Measurements from ENCODE around the gene RANBP17.

The RANBP17 gene

DNA sequence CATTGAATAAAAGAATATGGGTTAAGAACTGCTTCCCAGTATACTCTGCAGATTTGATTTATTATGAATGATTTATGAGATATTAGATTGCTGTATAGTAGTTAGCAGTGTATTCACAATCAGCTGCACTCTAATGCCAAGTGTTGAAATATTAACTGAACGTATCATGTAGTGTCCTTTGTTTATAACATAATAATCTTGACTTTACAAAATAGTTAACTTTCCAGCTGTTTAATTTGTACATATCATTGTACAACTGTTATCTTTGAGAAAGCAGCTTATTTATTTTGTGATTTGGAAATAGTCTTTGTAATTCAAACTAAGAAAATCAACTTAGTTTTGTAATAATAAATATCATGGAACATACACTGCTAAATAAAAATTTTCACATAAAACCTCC is 219.5 kb downstream of the RANBP17 start:
- no peak for DNase-seq (ENCODE audit: low read depth in 2 of 3, low spot score in 1 of 3)

DNA sequence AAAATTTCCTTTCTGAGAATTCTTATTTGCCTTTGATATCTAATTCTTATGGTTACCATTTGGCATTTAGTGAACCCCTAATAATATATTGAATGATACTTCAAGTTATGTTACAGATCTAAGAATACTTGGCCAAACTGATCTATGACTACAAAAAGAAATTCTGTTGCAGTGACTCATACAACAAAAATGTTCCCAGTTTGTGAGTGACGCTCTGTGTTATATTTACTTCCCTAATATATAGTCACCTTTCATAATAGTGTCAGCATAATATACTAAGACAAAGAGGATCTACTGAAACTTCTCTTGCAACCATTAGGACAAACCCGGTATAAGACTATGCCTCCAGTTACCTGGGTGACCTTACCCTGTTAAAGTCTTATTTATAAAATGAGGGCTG is 230.4 kb downstream of the RANBP17 start:
- DNase-seq (ENCODE audit: low read depth in 2 of 3, low spot score in 1 of 3): no peak

DNA sequence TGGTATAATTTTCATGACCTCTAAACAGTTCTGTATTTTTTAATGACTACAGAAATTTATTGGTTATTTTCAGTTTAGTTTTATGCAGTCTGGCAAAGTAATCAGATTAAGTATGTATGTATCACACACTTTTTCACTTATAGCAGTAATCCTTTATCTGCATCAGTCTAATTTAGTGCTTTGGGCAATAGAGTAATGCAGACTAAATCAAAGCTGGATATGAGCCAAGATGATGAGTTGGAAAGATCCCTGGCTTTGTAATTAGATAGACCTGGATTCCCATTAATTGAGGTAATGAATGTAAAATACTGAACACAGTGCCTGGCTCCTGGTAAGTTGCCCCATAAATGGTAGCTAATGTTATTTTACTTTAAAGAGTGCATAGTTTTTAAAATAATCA is 231.8 kb downstream of the RANBP17 start:
- DNase-seq (ENCODE audit: low read depth in 2 of 3, low spot score in 1 of 3): no peak

DNA sequence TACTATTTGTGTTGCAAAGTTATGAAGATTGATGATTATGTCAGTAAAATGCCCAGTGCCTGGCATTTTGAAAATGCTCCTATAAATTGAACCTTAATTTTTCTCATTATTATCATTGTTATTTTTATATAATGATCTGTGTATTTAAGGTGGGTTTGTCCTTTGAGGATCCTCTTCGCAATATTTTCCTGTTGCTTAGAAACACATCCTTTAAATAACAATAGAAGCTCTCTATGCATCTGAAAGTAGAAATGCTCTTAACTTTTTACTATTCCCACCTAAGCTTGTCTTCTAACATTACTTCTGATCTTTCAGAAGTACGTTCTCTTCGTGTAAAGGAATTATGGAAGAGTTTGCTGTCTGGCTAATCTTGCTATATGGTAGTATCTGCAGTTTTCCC is 232.5 kb downstream of the RANBP17 start:
- no peak for DNase-seq (ENCODE audit: low read depth in 2 of 3, low spot score in 1 of 3)

DNA sequence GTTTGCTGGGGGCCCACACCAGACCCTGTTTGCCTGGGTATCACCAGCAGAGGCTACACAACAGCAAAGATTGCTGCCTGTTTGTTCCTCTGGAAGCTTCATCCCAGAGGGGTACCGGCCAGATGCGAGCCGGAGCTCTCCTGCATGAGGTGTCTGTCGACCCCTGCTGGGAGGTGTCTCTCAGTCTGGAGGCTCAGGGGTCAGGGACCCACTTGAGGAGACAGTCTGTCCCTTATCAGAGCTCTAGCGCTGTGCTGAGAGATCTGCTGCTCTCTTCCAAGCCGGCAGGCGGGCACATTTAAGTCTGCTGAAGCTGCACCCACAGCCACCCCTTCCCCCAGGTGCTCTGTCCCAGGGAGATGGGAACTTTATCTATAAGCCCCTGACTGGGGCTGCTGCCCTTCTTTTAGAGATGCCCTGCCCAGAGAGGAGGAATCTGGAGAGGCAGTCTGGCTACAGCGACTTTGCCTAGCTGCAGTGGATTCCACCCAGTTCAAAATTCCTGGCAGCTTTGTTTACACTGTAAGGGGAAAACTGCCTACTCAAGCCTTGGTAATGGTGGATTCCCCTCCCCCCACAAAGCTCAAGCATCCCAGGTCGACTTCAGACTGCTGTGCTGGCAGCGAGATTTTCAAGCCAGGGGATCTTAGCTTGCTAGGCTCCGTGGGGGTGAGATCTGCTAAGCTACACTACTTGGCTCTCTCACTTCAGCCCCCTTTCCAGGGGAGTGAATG is 241.2 kb downstream of the RANBP17 start:
- no peak for DNase-seq (ENCODE audit: low read depth in 2 of 3, low spot score in 1 of 3)

DNA sequence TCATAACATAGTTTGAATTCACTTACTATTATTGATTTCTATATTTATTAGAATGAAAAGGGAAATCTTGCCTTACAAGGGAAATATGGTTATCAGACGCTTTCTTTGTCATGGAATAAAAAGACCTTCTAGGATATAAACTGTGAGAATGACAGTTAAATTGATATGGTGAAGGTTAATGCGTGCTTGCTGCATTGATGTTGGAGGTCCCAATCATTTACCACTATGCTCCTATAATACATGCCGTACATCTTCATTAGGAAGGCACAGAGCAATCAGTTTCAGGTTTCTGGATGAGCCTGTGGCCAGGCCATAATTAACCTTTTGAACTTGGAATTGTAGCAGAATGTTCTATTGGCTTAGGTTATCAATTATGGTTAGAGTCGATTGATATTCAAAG is 245.9 kb downstream of the RANBP17 start:
- no peak for DNase-seq (ENCODE audit: low read depth in 2 of 3, low spot score in 1 of 3)

DNA sequence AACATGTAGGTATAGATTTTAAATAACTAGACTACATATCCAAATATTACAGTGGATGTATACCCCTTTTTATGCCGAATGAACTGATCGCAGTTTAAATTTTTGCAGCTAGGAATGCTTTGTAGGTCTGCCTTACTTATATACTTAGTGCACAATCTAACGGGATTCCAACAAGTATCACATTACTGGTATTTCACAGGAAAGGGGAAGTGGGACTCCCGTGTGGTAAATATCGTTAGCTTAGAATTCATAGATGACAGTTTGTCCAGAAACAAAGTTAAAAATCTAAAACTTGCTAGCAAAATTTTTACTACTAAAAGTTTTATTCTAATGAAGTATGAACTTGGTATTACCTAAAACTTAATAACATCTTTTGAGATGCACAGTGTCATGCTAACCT is 253.7 kb downstream of the RANBP17 start:
- no peak for DNase-seq (ENCODE audit: low read depth in 2 of 3, low spot score in 1 of 3)

DNA sequence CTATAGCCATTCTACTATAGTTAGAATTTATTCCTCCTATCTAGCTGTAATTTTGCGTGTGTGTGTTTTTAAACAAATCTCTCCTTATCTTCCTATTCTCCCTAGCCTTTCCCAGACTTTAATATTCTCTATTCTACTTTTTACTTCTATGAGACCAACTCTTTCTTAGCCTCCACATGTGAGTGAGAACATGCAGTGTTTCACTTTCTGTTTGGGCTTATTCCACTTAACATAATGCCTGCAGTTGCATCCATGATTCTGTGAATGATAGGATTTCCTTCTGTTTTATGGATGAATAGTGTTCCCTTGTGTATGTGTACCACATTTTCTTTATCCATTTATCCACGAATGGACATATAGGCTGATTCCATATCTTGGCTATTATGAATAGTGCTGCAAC is 254.9 kb downstream of the RANBP17 start:
- no peak for DNase-seq (ENCODE audit: low read depth in 2 of 3, low spot score in 1 of 3)

DNA sequence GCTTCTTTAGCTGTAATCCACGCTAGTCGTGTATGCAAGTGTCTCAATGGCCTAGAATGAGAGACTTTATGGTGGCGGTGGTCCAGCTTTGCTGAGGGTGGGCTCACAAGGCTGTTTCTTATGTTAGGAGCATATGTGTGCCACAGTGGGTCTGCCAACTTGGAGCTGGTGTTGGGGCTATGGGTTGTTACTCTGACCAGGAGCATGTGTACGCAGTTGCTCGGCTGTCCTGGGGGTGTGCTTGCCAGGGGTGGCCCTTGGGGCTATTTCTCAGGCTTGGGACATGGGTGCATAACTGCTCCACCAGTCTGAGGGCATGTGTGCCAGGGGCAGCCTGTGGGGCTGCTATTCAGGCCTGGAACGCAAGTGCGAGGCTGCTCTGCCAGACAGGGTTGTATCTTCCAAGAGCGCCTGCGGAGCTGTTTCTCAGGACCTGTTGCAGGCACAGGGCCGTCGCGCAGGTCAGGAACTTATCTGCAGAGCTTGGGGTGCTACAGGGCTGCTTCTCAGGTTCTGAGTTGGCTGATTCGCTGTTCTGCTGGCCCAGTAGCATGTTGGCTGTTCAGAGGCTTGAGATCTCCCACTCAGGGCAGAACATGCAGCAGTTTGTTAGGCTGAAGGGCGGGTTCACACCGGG is 259.3 kb downstream of the RANBP17 start:
- no peak for DNase-seq (ENCODE audit: low read depth in 2 of 3, low spot score in 1 of 3)

DNA sequence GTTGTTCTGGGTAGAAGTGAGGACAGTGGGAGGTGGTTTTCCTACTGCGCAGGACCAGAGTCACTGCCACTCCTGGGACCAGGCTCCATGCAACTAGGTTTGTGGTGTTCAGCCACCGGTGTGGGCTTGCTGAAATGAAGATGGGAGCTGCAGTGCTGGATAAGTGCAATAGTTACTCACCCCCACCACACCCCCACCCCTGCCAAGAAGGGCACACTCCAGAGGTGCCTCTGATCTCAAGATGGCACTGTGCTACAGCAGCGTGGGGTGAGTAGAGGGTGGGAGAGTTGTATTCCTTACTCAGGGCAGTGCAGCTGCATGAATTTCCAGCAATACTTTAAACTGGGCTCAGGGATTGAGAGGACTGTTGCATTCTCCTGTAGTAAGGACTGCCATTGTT is 259.8 kb downstream of the RANBP17 start:
- no peak for DNase-seq (ENCODE audit: low read depth in 2 of 3, low spot score in 1 of 3)

DNA sequence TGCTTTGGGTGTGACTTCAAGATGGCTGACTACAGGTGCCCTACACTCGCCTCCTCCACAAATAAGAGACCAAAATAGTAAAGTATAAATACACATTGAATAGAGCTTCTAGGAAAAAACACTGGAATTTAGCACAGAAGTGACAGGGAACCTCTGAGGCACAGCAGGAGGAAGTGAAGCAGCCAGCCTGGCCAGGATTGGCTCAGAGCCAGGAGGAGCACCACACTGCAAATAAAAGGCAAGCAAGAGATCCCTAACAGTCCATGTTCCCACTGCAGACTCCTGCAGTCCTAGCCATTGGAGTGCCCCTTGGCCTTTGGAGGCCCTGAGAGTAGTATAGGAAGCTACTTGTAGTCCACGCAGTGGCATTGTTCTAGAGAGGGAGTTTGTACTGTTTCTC is 260.6 kb downstream of the RANBP17 start:
- no peak for DNase-seq (ENCODE audit: low read depth in 2 of 3, low spot score in 1 of 3)

DNA sequence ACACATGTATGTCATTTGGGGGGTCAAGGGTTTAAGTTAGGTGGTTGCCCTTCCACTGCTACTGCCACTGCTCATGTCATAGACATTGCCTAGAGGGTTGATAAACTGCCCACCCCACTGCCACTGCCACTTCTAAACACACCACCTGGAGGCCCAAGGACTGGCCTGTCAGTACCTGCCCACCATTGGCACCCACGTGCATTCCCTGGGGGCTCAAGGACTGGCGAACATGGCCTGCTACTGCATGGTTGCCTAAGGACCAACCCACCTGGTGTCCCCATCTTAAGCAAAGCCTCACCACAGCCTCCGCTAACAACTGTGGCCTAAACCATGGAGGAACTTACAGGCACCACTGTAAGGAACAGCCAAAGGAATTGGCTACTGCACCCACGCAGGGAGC is 261.6 kb downstream of the RANBP17 start:
- DNase-seq (ENCODE audit: low read depth in 2 of 3, low spot score in 1 of 3): no peak

DNA sequence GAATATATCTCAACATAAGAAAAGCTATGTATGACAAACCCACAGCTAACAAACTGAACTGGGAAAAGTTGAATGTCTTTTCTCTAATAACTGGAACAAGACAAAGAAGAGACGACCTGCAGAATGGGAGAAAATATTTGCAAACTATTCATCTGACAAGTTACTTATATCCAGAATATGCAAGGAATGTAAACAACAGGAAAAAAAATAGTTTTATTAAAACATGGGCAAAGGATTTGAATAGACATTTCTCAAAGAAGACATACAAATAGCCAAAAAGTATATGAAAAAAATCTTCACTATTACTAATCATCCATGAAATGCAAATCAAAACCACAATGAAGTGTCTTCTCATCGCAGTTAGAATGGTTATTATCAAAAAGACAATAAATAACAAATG is 265.5 kb downstream of the RANBP17 start:
- DNase-seq (ENCODE audit: low read depth in 2 of 3, low spot score in 1 of 3): no peak

DNA sequence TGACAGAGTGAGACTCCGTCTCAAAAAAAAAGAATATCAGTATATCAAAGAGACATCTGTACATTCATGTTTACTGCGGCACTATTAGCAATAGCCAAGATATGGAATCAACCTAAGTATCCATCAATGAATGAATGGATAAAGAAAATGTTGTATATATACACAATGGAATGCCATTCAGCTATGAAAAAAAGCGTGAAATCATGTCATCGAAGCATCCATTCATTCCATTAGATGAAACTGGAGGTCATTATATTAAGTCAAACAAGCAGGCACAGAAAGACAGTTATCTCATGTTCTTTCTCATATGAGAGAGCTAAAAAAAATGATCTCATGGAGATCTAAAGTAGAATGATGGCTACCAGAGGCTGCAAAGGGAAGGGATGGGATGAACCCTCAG is 266.3 kb downstream of the RANBP17 start:
- no peak for DNase-seq (ENCODE audit: low read depth in 2 of 3, low spot score in 1 of 3)

DNA sequence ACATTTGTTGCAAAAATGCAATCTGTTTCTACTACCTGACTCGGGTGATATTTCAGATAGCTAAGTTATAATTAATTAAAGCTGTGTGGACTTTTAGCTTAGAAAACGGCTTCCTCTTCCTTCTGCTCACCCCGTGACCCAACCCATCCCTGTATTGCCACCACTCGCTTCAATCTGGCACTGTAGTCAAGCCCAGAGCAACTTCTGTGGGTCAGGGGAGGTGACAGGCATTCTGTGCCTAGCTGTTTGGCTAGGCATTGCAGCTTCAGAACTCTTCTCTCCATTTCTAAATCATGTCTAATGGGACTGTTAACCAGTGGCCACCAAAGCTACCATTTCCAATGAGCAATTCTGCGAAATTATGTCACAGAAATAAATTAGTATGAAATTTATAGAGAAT is 267.5 kb downstream of the RANBP17 start:
- DNase-seq (ENCODE audit: low read depth in 2 of 3, low spot score in 1 of 3): no peak

DNA sequence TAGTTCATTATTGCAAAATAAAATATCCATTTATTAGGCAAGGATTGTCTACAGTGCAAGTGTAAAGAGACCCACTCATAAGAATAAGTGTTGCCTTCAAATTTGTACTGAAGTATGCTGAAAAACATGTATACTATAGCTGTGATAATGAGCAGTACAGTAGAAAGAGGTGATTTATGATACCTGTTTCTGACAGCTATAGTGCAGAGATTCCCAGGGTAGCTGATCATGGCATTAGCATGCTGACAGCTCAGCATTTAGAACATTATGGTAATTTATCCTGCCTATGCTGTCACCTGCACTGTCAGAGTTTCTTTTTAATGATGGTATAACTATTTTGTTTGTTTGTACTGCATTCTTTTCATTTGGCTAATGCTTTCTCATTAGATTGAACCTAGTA is 269.7 kb downstream of the RANBP17 start:
- DNase-seq (ENCODE audit: low read depth in 2 of 3, low spot score in 1 of 3): no peak

DNA sequence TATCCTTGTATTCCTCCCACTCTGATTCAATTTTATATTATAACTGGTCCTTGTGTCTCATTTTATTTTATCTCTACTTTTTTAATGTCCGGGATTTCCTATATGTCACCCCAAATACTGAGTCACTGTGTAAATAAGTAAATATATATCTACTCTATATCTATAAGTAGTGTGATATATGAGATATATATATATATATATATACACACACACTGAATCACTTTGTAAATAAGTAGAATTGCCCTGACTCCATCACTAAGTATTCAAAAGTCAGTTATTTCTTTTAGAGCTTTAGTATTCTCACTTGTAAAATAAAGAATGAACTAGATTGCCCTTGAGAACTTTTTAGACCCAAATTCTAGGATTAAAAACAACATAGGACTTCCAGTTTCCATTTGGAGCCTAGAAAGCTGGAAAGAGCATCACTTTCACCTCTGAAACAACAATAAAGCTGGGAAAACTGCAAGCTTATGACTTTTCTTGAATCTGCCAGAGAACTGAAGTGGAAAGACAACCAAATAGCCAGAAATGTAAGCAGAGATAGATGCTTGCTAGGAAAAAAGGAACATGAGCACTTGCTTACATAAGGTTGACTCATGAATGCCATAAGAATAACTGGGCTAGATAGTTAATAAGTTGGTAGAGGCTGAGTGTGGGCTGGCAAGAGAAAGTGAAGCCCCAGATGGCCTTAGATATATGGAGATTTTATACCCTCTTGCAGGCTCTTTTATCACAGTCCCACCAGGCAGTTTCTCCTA is 276.1 kb downstream of the RANBP17 start:
- DNase-seq (ENCODE audit: low read depth in 2 of 3, low spot score in 1 of 3): no peak

DNA sequence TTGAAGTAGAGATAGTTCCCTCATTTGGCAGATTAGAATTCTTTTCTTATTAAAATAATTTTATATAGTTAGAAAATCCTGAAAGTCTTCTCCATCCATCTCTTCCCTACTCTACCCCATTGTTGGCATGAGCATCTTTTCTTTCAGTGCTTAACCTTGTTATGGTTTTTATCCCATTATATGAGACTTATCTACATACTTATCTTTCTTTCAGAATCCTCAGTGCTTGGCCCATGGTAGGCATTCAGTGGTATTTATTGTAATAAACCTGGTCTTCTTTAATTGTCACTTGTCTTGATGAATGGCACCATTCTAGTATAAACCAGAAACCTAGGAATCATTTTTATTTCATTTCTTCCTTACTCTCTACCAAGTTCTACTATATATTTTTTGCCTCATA is 277.4 kb downstream of the RANBP17 start:
- no peak for DNase-seq (ENCODE audit: low read depth in 2 of 3, low spot score in 1 of 3)

DNA sequence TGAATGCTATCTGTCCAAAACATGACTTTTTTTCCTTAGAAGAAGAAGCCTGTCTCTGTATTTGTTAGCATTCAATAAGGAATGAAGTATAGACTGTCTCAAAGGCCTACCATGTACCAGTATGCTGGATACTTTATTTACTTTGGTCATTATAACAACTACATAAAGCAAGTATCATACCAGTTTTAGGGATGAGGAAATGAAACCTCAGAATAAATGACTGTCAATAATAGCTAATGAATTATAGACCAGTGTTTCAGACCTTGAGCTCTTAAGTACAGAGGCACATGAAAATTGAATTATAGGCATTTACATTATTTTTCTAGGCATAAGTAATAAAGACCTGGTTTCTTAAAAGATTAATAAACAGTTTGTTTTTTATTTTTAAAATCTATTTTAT is 280.8 kb downstream of the RANBP17 start:
- DNase-seq (ENCODE audit: low read depth in 2 of 3, low spot score in 1 of 3): no peak

DNA sequence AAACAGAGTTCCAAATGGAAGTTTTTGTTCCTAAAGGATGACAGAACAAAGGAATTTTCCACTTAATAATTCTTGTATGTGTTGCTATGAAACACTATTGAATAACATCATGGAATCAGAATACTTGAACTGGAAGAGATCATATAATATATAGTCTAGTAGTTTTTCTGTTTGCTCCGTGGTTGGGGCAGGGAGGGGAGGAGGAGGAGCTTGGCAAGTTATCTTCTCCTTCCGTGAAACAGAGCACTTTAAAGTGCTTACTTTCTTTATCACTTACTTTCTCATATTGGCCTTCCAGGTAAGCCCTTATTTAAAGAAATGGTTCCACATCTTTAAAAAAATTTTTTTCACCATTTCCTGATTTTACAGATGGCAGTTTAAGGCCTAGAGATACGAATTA is 281.4 kb downstream of the RANBP17 start:
- no peak for DNase-seq (ENCODE audit: low read depth in 2 of 3, low spot score in 1 of 3)

DNA sequence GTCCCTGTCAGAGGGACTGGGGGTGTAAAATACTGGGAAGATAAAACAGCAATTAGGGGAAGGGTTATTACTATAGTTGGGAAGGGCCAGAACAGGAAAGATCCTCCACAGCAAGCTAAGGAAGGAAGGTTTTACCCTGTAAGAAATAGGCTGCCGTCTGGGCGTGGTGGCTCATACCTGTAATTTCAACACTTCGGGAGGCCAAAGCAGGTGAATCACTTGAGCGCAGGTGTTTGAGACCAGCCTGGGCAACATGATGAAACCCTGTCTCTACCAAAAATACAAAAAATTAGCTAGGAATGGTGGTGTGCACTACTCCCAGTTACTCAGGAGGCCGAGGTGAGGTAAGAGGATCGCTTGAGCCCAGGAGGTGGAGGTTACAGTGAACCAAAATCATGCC is 282.1 kb downstream of the RANBP17 start:
- no peak for DNase-seq (ENCODE audit: low read depth in 2 of 3, low spot score in 1 of 3)

DNA sequence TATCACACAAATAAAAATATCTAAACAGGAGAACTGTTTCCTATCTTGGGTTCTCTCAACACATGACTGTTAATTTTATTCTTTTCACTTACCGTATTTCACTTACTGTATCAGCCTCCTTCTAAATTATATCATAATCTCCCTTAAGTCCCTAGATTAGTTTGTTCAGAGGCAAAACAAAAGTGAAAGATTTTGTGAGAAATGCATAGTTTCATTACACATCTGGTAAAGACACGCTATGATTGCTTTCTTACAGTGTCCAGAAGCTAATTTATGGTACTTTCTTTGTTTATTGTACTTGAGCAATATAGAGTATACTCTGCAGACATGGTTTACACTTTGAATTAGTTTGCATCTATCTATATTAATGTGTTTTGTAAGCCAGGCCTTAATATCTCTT is 287.5 kb downstream of the RANBP17 start:
- no peak for DNase-seq (ENCODE audit: low read depth in 2 of 3, low spot score in 1 of 3)
